Ishikawa (cell line): Measurements from ENCODE around the gene CARHSP1.

Experiments used
- EP300 ChIP-seq: IDR thresholded peaks from 2 replicates; pipeline ENCODE4 v1.6.1; 2012; ENCODE audit warnings: borderline replicate concordance
- FOXM1 ChIP-seq: IDR thresholded peaks from 2 replicates; pipeline ENCODE4 v1.6.1; 2012; ENCODE audit warnings: low read depth, borderline replicate concordance
- USF1 ChIP-seq: IDR thresholded peaks from 2 replicates; pipeline ENCODE4 v1.6.1; 2012
- YY1 ChIP-seq: IDR thresholded peaks from 2 replicates; pipeline ENCODE4 v1.6.1; 2012; ENCODE audit warnings: low read depth

- TF ChIP-seq USF1: no peak
- no peak for TF ChIP-seq YY1
- TF ChIP-seq EP300: no peak
- TF ChIP-seq FOXM1: no peak
These were observed 2.0 kb downstream of the CARHSP1 start for GRCh38 chr16:8866884-8867215.
